H9 (cell line): Measurements from ENCODE around the gene ELAVL1. TPM values are rescaled to one million over a fixed set of nuclear protein-coding genes. Genes with fewer than 3 reads are reported as not detected.

ENCODE experiments used
- DNase-seq: peaks from one replicate; pipeline ENCODE4 v3.0.0-alpha.2; 2017
- H2AFZ ChIP-seq: one replicate; pipeline ENCODE4 v1.6.1; 2013; ENCODE audit warnings: mild to moderate bottlenecking, low read length, control low read depth, moderate library complexity
- H2AK5ac ChIP-seq: 2 replicates; pipeline ENCODE4 v1.6.1; 2013; ENCODE audit warnings: low read length, control low read depth, mixed read lengths; ENCODE audit not compliant: insufficient read length
- H2BK120ac ChIP-seq: one replicate; pipeline ENCODE4 v1.6.1; 2013; ENCODE audit warnings: low read depth, mild to moderate bottlenecking, low read length, control low read depth, inconsistent platforms; ENCODE audit not compliant: poor library complexity, severe bottlenecking
- H2BK12ac ChIP-seq: 2 replicates; pipeline ENCODE4 v1.6.1; 2013; ENCODE audit warnings: low read length, control low read depth, mixed read lengths, low read depth; ENCODE audit not compliant: insufficient read length
- H2BK15ac ChIP-seq: 2 replicates; pipeline ENCODE4 v1.6.1; 2013; ENCODE audit warnings: low read depth, low read length, control low read depth
- H2BK20ac ChIP-seq: one replicate; pipeline ENCODE4 v1.6.1; 2013; ENCODE audit warnings: low read depth, mild to moderate bottlenecking, low read length, control low read depth, inconsistent platforms; ENCODE audit not compliant: poor library complexity, severe bottlenecking
- H2BK5ac ChIP-seq: 2 replicates; pipeline ENCODE4 v1.6.1; 2013; ENCODE audit warnings: low read length, control low read depth, mixed read lengths; ENCODE audit not compliant: insufficient read length
- H3K14ac ChIP-seq: 2 replicates; pipeline ENCODE4 v1.6.1; 2013; ENCODE audit warnings: low read length, control low read depth; ENCODE audit not compliant: insufficient read depth
- H3K18ac ChIP-seq: 2 replicates; pipeline ENCODE4 v1.6.1; 2013; ENCODE audit warnings: low read depth, mild to moderate bottlenecking, mixed read lengths, low read length, control low read depth; ENCODE audit not compliant: insufficient read length
- H3K23ac ChIP-seq: 2 replicates; pipeline ENCODE4 v1.6.1; 2013; ENCODE audit warnings: low read length, control low read depth, mixed read lengths, low read depth; ENCODE audit not compliant: insufficient read length
- H3K23me2 ChIP-seq: 2 replicates; pipeline ENCODE4 v1.6.1; 2013; ENCODE audit warnings: low read depth, mild to moderate bottlenecking, mixed read lengths, low read length, control low read depth; ENCODE audit not compliant: insufficient read length, poor library complexity, severe bottlenecking
- H3K27ac ChIP-seq: 2 replicates; pipeline ENCODE4 v1.5.1; 2013; ENCODE audit warnings: low read length, control low read depth, mixed read lengths, low read depth; ENCODE audit not compliant: insufficient read length
- H3K27me3 ChIP-seq: 2 replicates; pipeline ENCODE4 v1.6.1; 2013; ENCODE audit warnings: low read length, control low read depth, inconsistent platforms; ENCODE audit not compliant: insufficient read depth
- H3K4ac ChIP-seq: 2 replicates; pipeline ENCODE4 v1.6.1; 2013; ENCODE audit warnings: low read depth, mild to moderate bottlenecking, control low read depth, inconsistent platforms, low read length, moderate library complexity
- H3K4me1 ChIP-seq: 2 replicates; pipeline ENCODE4 v1.6.1; 2013; ENCODE audit warnings: low read length, control low read depth, inconsistent platforms; ENCODE audit not compliant: insufficient read depth
- H3K4me2 ChIP-seq: 2 replicates; pipeline ENCODE4 v1.6.1; 2013; ENCODE audit warnings: low read length, control low read depth, mixed read lengths; ENCODE audit not compliant: insufficient read length, insufficient read depth
- H3K56ac ChIP-seq: 2 replicates; pipeline ENCODE4 v1.6.1; 2013; ENCODE audit warnings: low read depth, mild to moderate bottlenecking, mixed read lengths, low read length, control low read depth; ENCODE audit not compliant: insufficient read length
- H3K79me1 ChIP-seq: 2 replicates; pipeline ENCODE4 v1.6.1; 2013; ENCODE audit warnings: low read depth, mild to moderate bottlenecking, moderate library complexity, low read length, control low read depth, inconsistent platforms; ENCODE audit not compliant: insufficient read depth, poor library complexity, severe bottlenecking
- H3K79me2 ChIP-seq: 2 replicates; pipeline ENCODE4 v1.6.1; 2013; ENCODE audit warnings: low read length, control low read depth, inconsistent platforms; ENCODE audit not compliant: insufficient read depth
- H3K9ac ChIP-seq: 2 replicates; pipeline ENCODE4 v1.6.1; 2013; ENCODE audit warnings: low read length, control low read depth, mixed read lengths; ENCODE audit not compliant: insufficient read length; ENCODE audit errors: extremely low read depth
- H3K9me3 ChIP-seq: one replicate; pipeline ENCODE4 v1.6.1; 2013; ENCODE audit warnings: low read depth, low read length, inconsistent platforms; ENCODE audit not compliant: control insufficient read depth
- H3T11ph ChIP-seq: one replicate; pipeline ENCODE4 v1.6.1; 2013; ENCODE audit warnings: mild to moderate bottlenecking, low read length, control low read depth, inconsistent platforms
- H4K20me1 ChIP-seq: one replicate; pipeline ENCODE4 v1.6.1; 2013; ENCODE audit not compliant: control insufficient read depth, insufficient read length, insufficient read depth
- H4K5ac ChIP-seq: 2 replicates; pipeline ENCODE4 v1.6.1; 2013; ENCODE audit warnings: low read depth, mild to moderate bottlenecking, mixed read lengths, low read length, control low read depth; ENCODE audit not compliant: insufficient read length
- H4K8ac ChIP-seq: replicated peaks from 2 replicates; pipeline ENCODE4 v1.6.1; 2013; ENCODE audit warnings: low read length, control low read depth, mixed read lengths, low read depth; ENCODE audit not compliant: insufficient read length
- H4K91ac ChIP-seq: 2 replicates; pipeline ENCODE4 v1.6.1; 2013; ENCODE audit warnings: low read depth, mild to moderate bottlenecking, moderate library complexity, mixed read lengths, low read length, control low read depth; ENCODE audit not compliant: insufficient read length
- H3K27ac Mint-ChIP-seq, 3 experiments: 2 replicates in 2 of 3; 3 replicates in 1 of 3; pipeline ENCODE4 v1.8.0; 2020 to 2021; ENCODE audit warnings: mixed read lengths in 3 of 3, mild to moderate bottlenecking in 1 of 3, moderate library complexity in 1 of 3
- H3K27me3 Mint-ChIP-seq: 2 replicates; pipeline ENCODE4 v1.8.0; 2021; ENCODE audit warnings: low read depth, mild to moderate bottlenecking, moderate library complexity, mixed read lengths
- H3K36me3 Mint-ChIP-seq, 3 experiments: 2 replicates in 2 of 3; 3 replicates in 1 of 3; pipeline ENCODE4 v1.8.0; 2020 to 2021; ENCODE audit warnings: low read depth in 3 of 3, mixed read lengths in 3 of 3; ENCODE audit not compliant: insufficient read depth in 1 of 3
- H3K4me1 Mint-ChIP-seq, 2 experiments: 2 replicates each; pipeline ENCODE4 v1.8.0; 2020; ENCODE audit warnings: mixed read lengths in 2 of 2
- H3K4me3 Mint-ChIP-seq, 2 experiments: 2 replicates in 1 of 2; 3 replicates in 1 of 2; pipeline ENCODE4 v1.8.0; 2020 to 2021; ENCODE audit warnings: mild to moderate bottlenecking in 2 of 2, mixed read lengths in 2 of 2, moderate library complexity in 1 of 2
- H3K9me3 Mint-ChIP-seq, 2 experiments: 2 replicates in 1 of 2; 3 replicates in 1 of 2; pipeline ENCODE4 v1.8.0; 2020; ENCODE audit warnings: mild to moderate bottlenecking in 2 of 2, mixed read lengths in 2 of 2, moderate library complexity in 1 of 2
- CTCF ChIP-seq: fragments of 200-600 bp; sonication (generic); conservative IDR thresholded peaks from 3 replicates; pipeline ENCODE4 v1.8.0; 2021; ENCODE audit warnings: antibody characterized with exemption, mild to moderate bottlenecking
- WGBS: extraction: QIAGEN DNeasy Blood & Tissue Kit; methylation state at CpG from one replicate; pipeline ENCODE4 v1.1.7; 2013; ENCODE audit warnings: missing lambda C conversion rate, low lambda C conversion rate, mixed read lengths; ENCODE audit not compliant: insufficient read length; ENCODE audit errors: extremely low coverage; 5-methylcytosine and 5-hydroxymethylcytosine counted together
- total RNA-seq: library from RNA; stranded (reverse); gene quantifications from 2 replicates; pipeline ENCODE4 v1.2.1, GENCODE V29; 2021

The ELAVL1 gene
- total RNA-seq, 1 experiment from 2014 or later: 149 TPM

GRCh38 chr19:7995810-7996158 lies 9.7 kb downstream of the ELAVL1 start:
- Mint-ChIP-seq H3K4me3 (no peak overlapping the region), H3K27ac (0 out of 7 replicates have a peak overlapping the region, but pooled peaks of 1 of the 3 experiments have one; percentile 14), H3K4me1 (peaks cover 35 to 41% of the 10 kb centered on the region in 2 experiments), H3K9me3 (no peaks in the 10 kb centered on the region), H3K27me3 (no peaks in the 10 kb centered on the region), H3K36me3 (peaks cover 14 to 36% (median 33%) of the 10 kb centered on the region in 3 experiments; a peak in 6 of 7 replicates)
- Histone ChIP-seq H4K20me1 (peaks cover 4% of the 10 kb centered on the region), H3K23me2 (peaks cover 2% of the 10 kb centered on the region), H3T11ph (no peak overlapping the region), H3K27ac (no peak overlapping the region), H2AK5ac (no peak overlapping the region), H2BK5ac (no peak overlapping the region), H3K56ac (no peak overlapping the region), H3K4me1 (peaks cover 2% of the 10 kb centered on the region; the same call in 1 of the 2 replicates), H3K14ac (no peak overlapping the region), H4K91ac (no peak overlapping the region), H2BK12ac (no peak overlapping the region), H3K79me1 (peaks cover 3% of the 10 kb centered on the region), H2BK20ac (no peak overlapping the region), H3K27me3 (no peaks in the 10 kb centered on the region), H3K4me2 (no peak overlapping the region), H3K4ac (no peak overlapping the region), H3K23ac (no peak overlapping the region), H2BK120ac (no peak overlapping the region), H2BK15ac (no peak overlapping the region), H4K8ac (no peak overlapping the region), H3K9ac (no peak overlapping the region), H4K5ac (no peak overlapping the region), H3K9me3 (no peaks in the 10 kb centered on the region), H3K18ac (no peak overlapping the region), H3K79me2 (peaks cover 70% of the 10 kb centered on the region), H2AFZ (no peak overlapping the region)
- no CpG with 5 or more reads among the region's 3 CpGs for WGBS
- TF ChIP-seq CTCF: no peak
- DNase-seq: no peak
